PFSK-1 (cell line): ENCODE measurements around the gene GLE1.

Source experiments
- FOXP2 ChIP-seq: optimal IDR thresholded peaks from 2 replicates; pipeline ENCODE3; 2011; ENCODE audit warnings: borderline replicate concordance, control low read depth, inconsistent platforms; ENCODE audit not compliant: insufficient read depth; ENCODE audit errors: extremely low read length, extremely low read depth
- POLR2AphosphoS5 ChIP-seq: IDR thresholded peaks from 2 replicates; pipeline ENCODE4 v1.6.1; 2012; ENCODE audit warnings: low read depth, mild to moderate bottlenecking, control low read depth, low read length, moderate library complexity
- SIN3A ChIP-seq: IDR thresholded peaks from 2 replicates; pipeline ENCODE4 v1.6.1; 2012; ENCODE audit warnings: mild to moderate bottlenecking, low read length, moderate library complexity, borderline replicate concordance; ENCODE audit not compliant: insufficient read depth
- TAF1 ChIP-seq: IDR thresholded peaks from 2 replicates; pipeline ENCODE4 v1.6.1; 2012; ENCODE audit warnings: low read length, control low read depth, borderline replicate concordance; ENCODE audit not compliant: insufficient read depth
- TF ChIP-seq, protein P1 (sequence below), 2 experiments: IDR thresholded peaks; 2 replicates each; pipeline versions ENCODE4 v1.6.1 to v1.8.0; 2011 to 2012; ENCODE audit warnings: low read depth in 2 of 2, low read length in 2 of 2, control low read depth in 1 of 2, inconsistent platforms in 1 of 2, mild to moderate bottlenecking in 1 of 2, moderate library complexity in 1 of 2; ENCODE audit not compliant: insufficient read depth in 1 of 2

DNA sequence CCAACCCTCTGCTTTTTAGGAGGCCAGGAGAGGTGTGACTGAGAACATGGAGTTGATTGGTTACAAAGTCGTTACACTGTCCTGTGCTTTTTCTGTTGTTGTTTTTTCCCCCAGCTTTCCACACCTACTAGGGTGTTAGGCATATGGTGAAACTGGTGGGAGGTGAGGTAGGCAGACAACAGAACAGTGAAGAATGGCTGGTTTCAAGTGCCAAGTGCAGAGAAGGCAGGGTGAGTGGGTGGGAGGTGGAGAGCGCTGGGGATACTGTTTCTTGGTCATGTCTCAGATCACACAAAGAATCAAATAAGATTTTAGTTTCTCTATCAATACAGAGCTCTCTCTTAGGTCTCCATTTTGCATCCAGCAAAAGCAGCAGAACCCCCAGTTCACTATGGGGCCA is 45.7 kb downstream of the GLE1 start:
- TF ChIP-seq TAF1 (no peak), POLR2AphosphoS5 (no peak), SIN3A (no peak), FOXP2 (no peak)
- TF ChIP-seq, protein P1, sequence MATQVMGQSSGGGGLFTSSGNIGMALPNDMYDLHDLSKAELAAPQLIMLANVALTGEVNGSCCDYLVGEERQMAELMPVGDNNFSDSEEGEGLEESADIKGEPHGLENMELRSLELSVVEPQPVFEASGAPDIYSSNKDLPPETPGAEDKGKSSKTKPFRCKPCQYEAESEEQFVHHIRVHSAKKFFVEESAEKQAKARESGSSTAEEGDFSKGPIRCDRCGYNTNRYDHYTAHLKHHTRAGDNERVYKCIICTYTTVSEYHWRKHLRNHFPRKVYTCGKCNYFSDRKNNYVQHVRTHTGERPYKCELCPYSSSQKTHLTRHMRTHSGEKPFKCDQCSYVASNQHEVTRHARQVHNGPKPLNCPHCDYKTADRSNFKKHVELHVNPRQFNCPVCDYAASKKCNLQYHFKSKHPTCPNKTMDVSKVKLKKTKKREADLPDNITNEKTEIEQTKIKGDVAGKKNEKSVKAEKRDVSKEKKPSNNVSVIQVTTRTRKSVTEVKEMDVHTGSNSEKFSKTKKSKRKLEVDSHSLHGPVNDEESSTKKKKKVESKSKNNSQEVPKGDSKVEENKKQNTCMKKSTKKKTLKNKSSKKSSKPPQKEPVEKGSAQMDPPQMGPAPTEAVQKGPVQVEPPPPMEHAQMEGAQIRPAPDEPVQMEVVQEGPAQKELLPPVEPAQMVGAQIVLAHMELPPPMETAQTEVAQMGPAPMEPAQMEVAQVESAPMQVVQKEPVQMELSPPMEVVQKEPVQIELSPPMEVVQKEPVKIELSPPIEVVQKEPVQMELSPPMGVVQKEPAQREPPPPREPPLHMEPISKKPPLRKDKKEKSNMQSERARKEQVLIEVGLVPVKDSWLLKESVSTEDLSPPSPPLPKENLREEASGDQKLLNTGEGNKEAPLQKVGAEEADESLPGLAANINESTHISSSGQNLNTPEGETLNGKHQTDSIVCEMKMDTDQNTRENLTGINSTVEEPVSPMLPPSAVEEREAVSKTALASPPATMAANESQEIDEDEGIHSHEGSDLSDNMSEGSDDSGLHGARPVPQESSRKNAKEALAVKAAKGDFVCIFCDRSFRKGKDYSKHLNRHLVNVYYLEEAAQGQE (IDR thresholded peaks at IDR 0.05; ENCODE audit: insufficient read depth in 1 of 2, low read depth in 2 of 2, low read length in 2 of 2) = no peak
